Astrocyte (in vitro differentiated cells and primary cell): ENCODE data around the gene TTC9B. TPM values are rescaled to one million over a fixed set of nuclear protein-coding genes. Genes with fewer than 3 reads are reported as not detected.
A peak's percentile ranks its signal among the peaks of the same experiment; 100 is the strongest.

ENCODE experiments used
- DNase-seq: peaks from one replicate; pipeline ENCODE4 v3.0.0-alpha.2; 2010; ENCODE audit warnings: low read depth
- FAIRE-seq: peaks from 2 replicates; lab custom pipeline; 2011; peaks lifted over from hg19 to GRCh38; lab: Jason Lieb, UNC
- H2AFZ ChIP-seq: 2 replicates; pipeline ENCODE4 v1.6.0; 2012; ENCODE audit warnings: low read depth, low read length, inconsistent platforms
- H3K27ac ChIP-seq: 2 replicates; pipeline ENCODE4 v1.5.1; 2011; ENCODE audit warnings: low read depth, low read length, inconsistent platforms
- H3K27me3 ChIP-seq: 2 replicates; pipeline ENCODE4 v1.6.0; 2011; ENCODE audit warnings: low read length, inconsistent platforms; ENCODE audit not compliant: insufficient read depth
- H3K36me3 ChIP-seq: 2 replicates; pipeline ENCODE4 v1.5.1; 2011; ENCODE audit warnings: low read length, inconsistent platforms; ENCODE audit not compliant: insufficient read depth
- H3K4me1 ChIP-seq: 2 replicates; pipeline ENCODE4 v1.5.1; 2011; ENCODE audit warnings: low read length, inconsistent platforms; ENCODE audit not compliant: insufficient read depth
- H3K4me2 ChIP-seq: 2 replicates; pipeline ENCODE4 v1.6.0; 2012; ENCODE audit warnings: low read length, inconsistent platforms
- H3K4me3 ChIP-seq: 2 replicates; pipeline ENCODE4 v1.5.1; 2011; ENCODE audit warnings: low read depth, mild to moderate bottlenecking, low read length, inconsistent platforms; ENCODE audit not compliant: insufficient read depth
- H3K79me2 ChIP-seq: 2 replicates; pipeline ENCODE4 v1.6.0; 2012; ENCODE audit warnings: mild to moderate bottlenecking, low read length, inconsistent platforms; ENCODE audit not compliant: insufficient read depth
- H3K9ac ChIP-seq: 2 replicates; pipeline ENCODE4 v1.6.0; 2012; ENCODE audit warnings: mild to moderate bottlenecking, low read length, inconsistent platforms
- H3K9me3 ChIP-seq: 2 replicates; pipeline ENCODE4 v1.5.1; 2012; ENCODE audit warnings: low read depth, mild to moderate bottlenecking, low read length, inconsistent platforms; ENCODE audit not compliant: insufficient read depth
- H4K20me1 ChIP-seq: 2 replicates; pipeline ENCODE4 v1.6.0; 2012; ENCODE audit warnings: low read length, inconsistent platforms; ENCODE audit not compliant: insufficient read depth
- H3K27ac Mint-ChIP-seq: one replicate; pipeline ENCODE4 v1.8.0; 2021; ENCODE audit warnings: mild to moderate bottlenecking, mixed read lengths; ENCODE audit not compliant: unreplicated experiment
- H3K27me3 Mint-ChIP-seq: one replicate; pipeline ENCODE4 v1.8.0; 2021; ENCODE audit warnings: low read depth, mixed read lengths; ENCODE audit not compliant: unreplicated experiment
- H3K36me3 Mint-ChIP-seq: one replicate; pipeline ENCODE4 v1.8.0; 2021; ENCODE audit warnings: low read depth, mixed read lengths; ENCODE audit not compliant: unreplicated experiment
- H3K4me1 Mint-ChIP-seq: one replicate; pipeline ENCODE4 v1.8.0; 2021; ENCODE audit warnings: low read depth, mixed read lengths; ENCODE audit not compliant: unreplicated experiment
- H3K4me3 Mint-ChIP-seq: one replicate; pipeline ENCODE4 v1.8.0; 2021; ENCODE audit warnings: mild to moderate bottlenecking, moderate library complexity, mixed read lengths; ENCODE audit not compliant: unreplicated experiment
- H3K9me3 Mint-ChIP-seq: one replicate; pipeline ENCODE4 v1.8.0; 2021; ENCODE audit warnings: mild to moderate bottlenecking, mixed read lengths; ENCODE audit not compliant: unreplicated experiment
- CTCF ChIP-seq: IDR thresholded peaks from 2 replicates; pipeline ENCODE4 v1.5.1; 2011; ENCODE audit warnings: low read depth, mild to moderate bottlenecking, inconsistent platforms, low read length, moderate library complexity; ENCODE audit not compliant: insufficient read depth
- EZH2 ChIP-seq: IDR thresholded peaks from 2 replicates; pipeline ENCODE4 v1.6.1; 2012; ENCODE audit warnings: mild to moderate bottlenecking, low read length, inconsistent platforms; ENCODE audit not compliant: insufficient read depth
- total RNA-seq: library from RNA; stranded (reverse); gene quantifications from 2 replicates; pipeline ENCODE4 v1.2.1, GENCODE V29; 2021

TTC9B gene
- total RNA-seq, 1 donor from 2014 or later, result not detected

GRCh38 chr19:40242480-40242879 is 24.3 kb upstream of the TTC9B start:
- H3K9me3 ChIP-seq, result no peaks in the 10 kb centered on the region
- H3K4me3 Mint-ChIP-seq, result no peak overlapping the region
- H2AFZ ChIP-seq, result no peak overlapping the region
- peaks cover 10% of the 10 kb centered on the region for H3K36me3 Mint-ChIP-seq
- TF ChIP-seq CTCF, result no peak
- no peak overlapping the region for H3K27ac Mint-ChIP-seq
- H3K4me2 ChIP-seq, result peak overlapping the region; percentile 60
- H3K27ac ChIP-seq, result no peak overlapping the region
- FAIRE-seq (no peak), DNase-seq (no peak)
- H3K4me3 ChIP-seq, result no peak overlapping the region
- H3K27me3 ChIP-seq, result no peaks in the 10 kb centered on the region
- peaks cover 9% of the 10 kb centered on the region for H3K4me1 ChIP-seq
- H4K20me1 ChIP-seq, result peaks cover 71% of the 10 kb centered on the region
- H3K9ac ChIP-seq, result no peak overlapping the region
- no peaks in the 10 kb centered on the region for H3K4me1 Mint-ChIP-seq
- peaks cover 11% of the 10 kb centered on the region for H3K79me2 ChIP-seq
- H3K9me3 Mint-ChIP-seq, result no peaks in the 10 kb centered on the region
- H3K27me3 Mint-ChIP-seq, result no peaks in the 10 kb centered on the region
- H3K36me3 ChIP-seq, result peaks cover 9% of the 10 kb centered on the region

- no peak overlapping the region for H3K27ac ChIP-seq
- peaks cover 11% of the 10 kb centered on the region for H3K36me3 ChIP-seq
- Mint-ChIP-seq H3K4me3 (no peak overlapping the region), H3K4me1 (no peaks in the 10 kb centered on the region), H3K9me3 (no peaks in the 10 kb centered on the region), H3K36me3 (peaks cover 12% of the 10 kb centered on the region), H3K27me3 (no peaks in the 10 kb centered on the region), H3K27ac (no peak overlapping the region)
- H3K9ac ChIP-seq, result no peak overlapping the region
- peaks cover 11% of the 10 kb centered on the region for H3K79me2 ChIP-seq
- no peak for TF ChIP-seq EZH2
- no peak for TF ChIP-seq CTCF
- no peak overlapping the region for H3K4me3 ChIP-seq
- H3K9me3 ChIP-seq, result no peaks in the 10 kb centered on the region
- H2AFZ ChIP-seq, result no peak overlapping the region
- DNase-seq, result peak; percentile 70
- peaks cover 9% of the 10 kb centered on the region for H3K4me1 ChIP-seq
- peak overlapping the region; percentile 60 for H3K4me2 ChIP-seq
- H4K20me1 ChIP-seq, result peaks cover 65% of the 10 kb centered on the region
- no peaks in the 10 kb centered on the region for H3K27me3 ChIP-seq
- no peak for FAIRE-seq
Measured at GRCh38 chr19:40241809-40242384, 23.7 kb upstream of the TTC9B start.

GRCh38 chr19:40241125-40241808 is 23.1 kb upstream of the TTC9B start:
- Histone ChIP-seq H3K4me3 (no peak overlapping the region), H3K79me2 (peaks cover 11% of the 10 kb centered on the region), H3K4me2 (peak overlapping the region; percentile 60), H3K27ac (no peak overlapping the region), H3K9me3 (no peaks in the 10 kb centered on the region), H3K36me3 (peaks cover 13% of the 10 kb centered on the region), H3K4me1 (peaks cover 9% of the 10 kb centered on the region), H4K20me1 (peaks cover 59% of the 10 kb centered on the region), H3K27me3 (no peaks in the 10 kb centered on the region), H3K9ac (no peak overlapping the region), H2AFZ (no peak overlapping the region)
- Mint-ChIP-seq H3K27ac (no peak overlapping the region), H3K36me3 (peaks cover 10% of the 10 kb centered on the region), H3K4me1 (no peaks in the 10 kb centered on the region), H3K9me3 (no peaks in the 10 kb centered on the region), H3K4me3 (no peak overlapping the region), H3K27me3 (no peaks in the 10 kb centered on the region)
- no peak for FAIRE-seq
- no peak for DNase-seq
- no peak for TF ChIP-seq EZH2
- TF ChIP-seq CTCF, result no peak
